Right lobe of liver (tissue), 4 donors: ENCODE results near the gene ITM2C.

ENCODE experiments used
- POLR2A ChIP-seq: fragments of 450-650 bp; IDR thresholded peaks from one replicate; pipeline ENCODE4 v1.6.1; 2017; ENCODE audit warnings: antibody characterized with exemption, mild to moderate bottlenecking
- TF ChIP-seq, protein P1 (sequence below), 4 donors: fragments of 200-600 bp in 3 of 4; fragments of 450-650 bp in 1 of 4; IDR thresholded peaks; one replicate each; pipeline versions ENCODE4 v1.5.1 to v1.8.0; 2016 to 2022; ENCODE audit warnings: antibody characterized with exemption in 4 of 4, mild to moderate bottlenecking in 2 of 4
- donor health status: DM: no; HTN: no; CAD: no.
- donor health status: DM: no; HTN: no; CAD: no.
- donor health status: DM: no; HTN: yes; CAD: no.

DNA sequence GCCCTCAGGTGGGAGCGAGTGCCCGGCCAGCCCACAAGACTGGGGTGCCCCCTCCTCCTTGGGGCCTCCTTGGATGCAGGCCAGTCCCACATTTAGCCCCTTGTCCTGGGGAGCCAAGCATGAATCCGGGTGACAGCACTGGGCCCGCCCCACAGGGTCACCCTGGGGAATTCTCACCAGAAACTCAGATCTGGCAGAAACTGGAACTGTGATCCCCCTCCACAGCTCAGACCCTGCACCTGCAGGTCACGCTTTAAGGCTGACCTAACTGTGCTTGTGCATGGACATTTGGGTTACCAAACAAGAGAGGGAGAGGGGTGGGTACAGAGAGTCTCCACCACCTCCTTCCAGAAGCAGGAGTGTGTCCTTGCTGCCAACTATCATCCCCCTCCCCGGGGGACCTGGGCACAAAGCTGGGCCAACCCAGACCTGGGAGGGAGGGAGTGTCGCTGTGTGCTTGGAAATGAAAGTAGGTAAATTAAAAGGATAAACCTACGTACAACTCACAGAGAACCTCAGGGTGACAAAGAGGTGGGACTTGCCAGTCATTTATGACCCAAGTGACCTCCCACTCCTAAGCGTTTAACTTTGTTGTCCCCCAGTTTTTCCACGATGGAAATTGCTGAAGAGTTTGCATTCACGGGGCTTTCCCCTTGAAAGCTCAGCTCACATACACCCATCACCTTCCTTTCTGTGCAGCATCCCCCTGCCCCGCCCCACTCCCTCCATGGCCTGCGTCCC is 9.1 kb downstream of the ITM2C start:
- TF ChIP-seq, protein P1, sequence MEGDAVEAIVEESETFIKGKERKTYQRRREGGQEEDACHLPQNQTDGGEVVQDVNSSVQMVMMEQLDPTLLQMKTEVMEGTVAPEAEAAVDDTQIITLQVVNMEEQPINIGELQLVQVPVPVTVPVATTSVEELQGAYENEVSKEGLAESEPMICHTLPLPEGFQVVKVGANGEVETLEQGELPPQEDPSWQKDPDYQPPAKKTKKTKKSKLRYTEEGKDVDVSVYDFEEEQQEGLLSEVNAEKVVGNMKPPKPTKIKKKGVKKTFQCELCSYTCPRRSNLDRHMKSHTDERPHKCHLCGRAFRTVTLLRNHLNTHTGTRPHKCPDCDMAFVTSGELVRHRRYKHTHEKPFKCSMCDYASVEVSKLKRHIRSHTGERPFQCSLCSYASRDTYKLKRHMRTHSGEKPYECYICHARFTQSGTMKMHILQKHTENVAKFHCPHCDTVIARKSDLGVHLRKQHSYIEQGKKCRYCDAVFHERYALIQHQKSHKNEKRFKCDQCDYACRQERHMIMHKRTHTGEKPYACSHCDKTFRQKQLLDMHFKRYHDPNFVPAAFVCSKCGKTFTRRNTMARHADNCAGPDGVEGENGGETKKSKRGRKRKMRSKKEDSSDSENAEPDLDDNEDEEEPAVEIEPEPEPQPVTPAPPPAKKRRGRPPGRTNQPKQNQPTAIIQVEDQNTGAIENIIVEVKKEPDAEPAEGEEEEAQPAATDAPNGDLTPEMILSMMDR (IDR thresholded peaks at IDR 0.05), result no peak
- TF ChIP-seq POLR2A, result no peak
